ENCODE data around the gene CXADR. TPM values are rescaled to one million over a fixed set of nuclear protein-coding genes. Genes with fewer than 3 reads are reported as not detected.

The CXADR gene
- total RNA-seq, 6 donors from 2014 or later: 19.9 to 73.0 (median 29.2) TPM

DNA sequence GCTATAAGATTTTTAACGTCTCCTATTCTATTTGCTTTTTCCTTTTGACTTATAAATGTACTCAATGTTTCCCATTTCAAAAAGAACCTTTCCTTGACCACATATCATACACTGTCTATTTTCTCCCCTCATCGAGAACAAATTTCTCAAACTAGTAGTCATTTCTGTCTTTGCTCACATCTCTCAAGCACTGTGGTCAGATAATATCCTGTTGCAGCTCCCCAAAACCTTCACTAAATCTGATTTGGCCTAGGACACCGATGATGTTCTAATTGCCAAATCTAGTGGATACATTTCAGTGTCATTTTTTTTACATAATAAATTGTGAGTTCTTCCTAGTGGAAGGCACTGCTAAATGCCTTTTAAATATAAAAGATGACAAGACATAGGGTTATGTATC lies 19.4 kb downstream of the CXADR start:
- Histone ChIP-seq H3K4me3 (no peak overlapping the region), H3K36me3 (no peaks in the 10 kb centered on the region), H3K9me3 (no peaks in the 10 kb centered on the region), H3K4me1 (peaks cover 4 to 21% (median 14%) of the 10 kb centered on the region in 4 donors), H3K27me3 (no peaks in the 10 kb centered on the region), H3K27ac (no peak overlapping the region)
- ATAC-seq (ENCODE audit: low FRiP score in 2 of 2): no peak
- DNase-seq: no peak
- 73 to 77% methylated on average over 3 of the region's 3 CpGs for WGBS, 2 donors
- TF ChIP-seq, protein P1, sequence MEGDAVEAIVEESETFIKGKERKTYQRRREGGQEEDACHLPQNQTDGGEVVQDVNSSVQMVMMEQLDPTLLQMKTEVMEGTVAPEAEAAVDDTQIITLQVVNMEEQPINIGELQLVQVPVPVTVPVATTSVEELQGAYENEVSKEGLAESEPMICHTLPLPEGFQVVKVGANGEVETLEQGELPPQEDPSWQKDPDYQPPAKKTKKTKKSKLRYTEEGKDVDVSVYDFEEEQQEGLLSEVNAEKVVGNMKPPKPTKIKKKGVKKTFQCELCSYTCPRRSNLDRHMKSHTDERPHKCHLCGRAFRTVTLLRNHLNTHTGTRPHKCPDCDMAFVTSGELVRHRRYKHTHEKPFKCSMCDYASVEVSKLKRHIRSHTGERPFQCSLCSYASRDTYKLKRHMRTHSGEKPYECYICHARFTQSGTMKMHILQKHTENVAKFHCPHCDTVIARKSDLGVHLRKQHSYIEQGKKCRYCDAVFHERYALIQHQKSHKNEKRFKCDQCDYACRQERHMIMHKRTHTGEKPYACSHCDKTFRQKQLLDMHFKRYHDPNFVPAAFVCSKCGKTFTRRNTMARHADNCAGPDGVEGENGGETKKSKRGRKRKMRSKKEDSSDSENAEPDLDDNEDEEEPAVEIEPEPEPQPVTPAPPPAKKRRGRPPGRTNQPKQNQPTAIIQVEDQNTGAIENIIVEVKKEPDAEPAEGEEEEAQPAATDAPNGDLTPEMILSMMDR (IDR thresholded peaks at IDR 0.05): no peak
- TF ChIP-seq POLR2AphosphoS5 (IDR thresholded peaks at IDR 0.05) (no peak), POLR2A (IDR thresholded peaks at IDR 0.05) (no peak)

DNA sequence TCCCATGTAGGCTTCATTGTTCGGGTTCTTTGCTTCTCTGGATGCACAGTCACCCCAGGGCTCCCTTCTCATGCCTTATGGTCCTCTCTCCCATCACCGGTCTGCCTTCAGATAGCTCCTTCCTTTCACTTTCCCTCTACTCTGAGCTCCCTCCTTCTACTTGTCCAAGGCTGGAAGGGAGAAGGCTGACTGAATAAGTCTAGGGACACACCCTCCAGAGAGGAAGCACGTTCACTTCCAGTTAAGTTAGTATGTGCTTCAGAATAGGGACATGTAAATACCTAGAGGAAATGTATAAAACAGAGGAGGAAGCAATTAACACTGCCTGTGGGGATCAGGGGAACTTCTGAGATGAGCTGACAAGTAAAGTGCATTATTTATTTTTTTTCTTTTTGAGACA lies 23.5 kb downstream of the CXADR start:
- no peak overlapping the region for H3K27ac ChIP-seq
- no peaks in the 10 kb centered on the region for H3K9me3 ChIP-seq
- peaks cover 0 to 22% (median 13%) of the 10 kb centered on the region in 4 donors for H3K4me1 ChIP-seq
- DNase-seq (no peak), ATAC-seq (ENCODE audit: low FRiP score in 2 of 2) (peak in 1 of 2 donors; percentile 63)
- no peaks in the 10 kb centered on the region for H3K36me3 ChIP-seq
- no peak overlapping the region for H3K4me3 ChIP-seq
- no peaks in the 10 kb centered on the region for H3K27me3 ChIP-seq
- no peak for TF ChIP-seq POLR2A (IDR thresholded peaks at IDR 0.05)
- TF ChIP-seq POLR2AphosphoS5 (IDR thresholded peaks at IDR 0.05): no peak
- no peak for TF ChIP-seq EP300 (IDR thresholded peaks at IDR 0.05)
- TF ChIP-seq, protein P1 (IDR thresholded peaks at IDR 0.05): no peak
- 40 to 50% methylated on average over 3 of the region's 3 CpGs for WGBS, 2 donors

DNA sequence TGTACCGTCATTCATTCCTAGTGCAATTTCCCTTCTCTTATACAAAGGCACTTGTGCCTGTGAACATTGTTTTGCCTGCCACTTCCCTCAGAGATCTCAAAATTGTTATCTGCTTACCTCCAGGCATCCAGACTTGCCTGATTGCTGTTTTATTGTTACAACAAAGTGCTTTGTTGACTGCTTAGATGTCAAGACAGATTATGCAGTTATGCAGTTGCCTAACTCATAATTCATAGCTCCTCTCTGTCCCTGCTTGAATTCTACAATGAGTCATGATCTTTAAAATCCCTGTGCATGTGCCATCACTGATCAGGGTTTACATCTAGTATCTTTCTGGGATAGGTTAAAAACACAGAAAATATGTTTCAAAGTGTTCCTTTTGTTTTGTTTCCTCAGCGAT lies 24.5 kb downstream of the CXADR start:
- Histone ChIP-seq H3K27me3 (no peaks in the 10 kb centered on the region), H3K4me3 (no peak overlapping the region), H3K4me1 (peaks cover 0 to 22% (median 13%) of the 10 kb centered on the region in 4 donors), H3K27ac (no peak overlapping the region), H3K9me3 (no peaks in the 10 kb centered on the region), H3K36me3 (no peaks in the 10 kb centered on the region)
- WGBS, 2 donors: 37 to 50% methylated on average over 2 of the region's 2 CpGs
- TF ChIP-seq, protein P1 (IDR thresholded peaks at IDR 0.05): no peak
- no peak for TF ChIP-seq EP300 (IDR thresholded peaks at IDR 0.05)
- TF ChIP-seq POLR2A (IDR thresholded peaks at IDR 0.05): no peak
- TF ChIP-seq POLR2AphosphoS5 (IDR thresholded peaks at IDR 0.05): no peak
- DNase-seq: no peak
- ATAC-seq (ENCODE audit: low FRiP score in 2 of 2): no peak

DNA sequence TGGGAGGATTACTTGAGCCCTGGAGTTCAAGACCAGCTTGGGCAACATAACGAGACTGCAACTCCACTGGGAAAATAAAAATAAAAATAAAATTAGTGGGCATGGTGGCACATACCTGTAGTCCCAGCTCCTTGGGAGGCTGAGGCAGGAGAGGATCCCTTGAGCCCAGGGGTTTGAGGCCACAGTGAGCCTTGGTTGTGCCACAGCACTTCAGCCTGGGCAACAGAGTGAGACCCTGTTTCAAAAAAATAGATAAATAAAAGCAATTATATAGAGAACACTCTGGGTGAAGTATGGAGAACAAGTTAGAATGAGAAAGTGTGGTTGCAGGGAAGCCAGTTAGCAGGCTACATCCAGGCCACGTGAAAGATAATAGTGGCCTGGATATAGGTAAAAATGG lies 25.7 kb downstream of the CXADR start:
- 83% methylated on average over 2 of the region's 2 CpGs for WGBS, 2 donors
- TF ChIP-seq POLR2AphosphoS5 (IDR thresholded peaks at IDR 0.05) (no peak), POLR2A (IDR thresholded peaks at IDR 0.05) (no peak)
- H3K27ac ChIP-seq: no peak overlapping the region
- H3K4me1 ChIP-seq: peaks cover 0 to 22% (median 13%) of the 10 kb centered on the region in 4 donors
- DNase-seq (no peak), ATAC-seq (ENCODE audit: low FRiP score in 2 of 2) (no peak)
- no peaks in the 10 kb centered on the region for H3K9me3 ChIP-seq
- H3K27me3 ChIP-seq: no peaks in the 10 kb centered on the region
- no peak overlapping the region for H3K4me3 ChIP-seq
- no peaks in the 10 kb centered on the region for H3K36me3 ChIP-seq

DNA sequence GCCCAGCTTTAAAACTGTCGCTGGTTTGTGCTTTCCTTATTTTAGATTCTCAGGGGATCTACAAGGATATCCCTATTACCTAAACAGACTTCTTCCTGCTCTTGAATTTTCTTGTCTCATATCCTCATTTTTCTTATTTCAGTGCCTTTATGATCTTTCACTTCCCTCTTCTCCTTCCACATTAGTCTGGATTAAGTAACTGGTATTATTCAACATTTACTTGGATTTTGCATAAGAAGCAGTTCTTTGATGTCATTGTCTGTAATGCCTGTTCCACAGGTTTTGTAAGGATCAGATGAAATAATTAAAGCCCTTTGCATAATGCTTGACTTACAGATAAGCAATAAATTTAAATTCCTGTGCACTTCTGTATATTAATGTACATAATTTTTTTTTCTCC lies 26.5 kb downstream of the CXADR start:
- Histone ChIP-seq H3K9me3 (no peaks in the 10 kb centered on the region), H3K4me1 (peaks cover 0 to 22% (median 13%) of the 10 kb centered on the region in 4 donors), H3K4me3 (no peak overlapping the region), H3K27me3 (no peaks in the 10 kb centered on the region), H3K36me3 (no peaks in the 10 kb centered on the region), H3K27ac (no peak overlapping the region)
- DNase-seq: no peak
- no peak for TF ChIP-seq EP300 (IDR thresholded peaks at IDR 0.05)
- WGBS, 2 donors: 52 to 62% methylated on average over 1 of the region's 1 CpG
- peak in 1 of 2 donors; percentile 57 for ATAC-seq (ENCODE audit: low FRiP score in 2 of 2)

DNA sequence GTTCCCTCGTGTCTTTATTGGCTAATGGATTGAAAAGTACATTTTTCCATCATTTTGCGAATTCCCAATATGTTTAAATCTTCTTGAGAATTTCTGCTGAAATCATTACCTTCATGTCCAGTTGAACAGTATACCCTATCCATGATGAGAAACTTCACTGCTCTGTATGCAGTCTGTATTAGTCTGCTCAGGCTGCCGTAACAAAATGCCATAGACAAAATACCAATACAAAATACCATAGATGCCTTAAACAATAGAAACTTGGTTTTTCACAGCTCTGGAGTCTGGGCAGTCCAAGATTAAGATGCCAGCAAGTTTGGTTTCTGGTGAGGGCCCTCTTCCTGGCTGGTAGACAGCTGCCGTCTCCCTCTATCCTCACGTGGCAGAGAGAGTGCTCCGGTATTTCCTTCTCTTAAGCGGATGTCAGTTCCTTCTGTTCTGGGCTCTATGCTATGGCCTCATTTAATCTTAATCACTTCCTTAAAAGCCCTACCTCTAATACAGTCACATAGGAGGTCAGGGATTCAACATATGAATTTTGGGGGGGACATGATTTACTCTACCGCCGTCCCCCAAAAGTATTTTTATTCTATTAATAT lies 27.0 kb downstream of the CXADR start:
- H3K36me3 ChIP-seq: no peaks in the 10 kb centered on the region
- peaks cover 0 to 22% (median 13%) of the 10 kb centered on the region in 4 donors for H3K4me1 ChIP-seq
- WGBS, 2 donors: 77 to 78% methylated on average over 9 of the region's 9 CpGs
- ATAC-seq (ENCODE audit: low FRiP score in 2 of 2) (peak in 1 of 2 donors; percentile 62), DNase-seq (no peak)
- TF ChIP-seq POLR2AphosphoS5 (IDR thresholded peaks at IDR 0.05) (no peak), EP300 (IDR thresholded peaks at IDR 0.05) (no peak), POLR2A (IDR thresholded peaks at IDR 0.05) (no peak)
- TF ChIP-seq, protein P1 (IDR thresholded peaks at IDR 0.05): no peak
- no peak overlapping the region for H3K4me3 ChIP-seq
- H3K27ac ChIP-seq: no peak overlapping the region
- H3K9me3 ChIP-seq: no peaks in the 10 kb centered on the region
- no peaks in the 10 kb centered on the region for H3K27me3 ChIP-seq
